ENCODE results near the gene LRP2.

Gene LRP2

DNA sequence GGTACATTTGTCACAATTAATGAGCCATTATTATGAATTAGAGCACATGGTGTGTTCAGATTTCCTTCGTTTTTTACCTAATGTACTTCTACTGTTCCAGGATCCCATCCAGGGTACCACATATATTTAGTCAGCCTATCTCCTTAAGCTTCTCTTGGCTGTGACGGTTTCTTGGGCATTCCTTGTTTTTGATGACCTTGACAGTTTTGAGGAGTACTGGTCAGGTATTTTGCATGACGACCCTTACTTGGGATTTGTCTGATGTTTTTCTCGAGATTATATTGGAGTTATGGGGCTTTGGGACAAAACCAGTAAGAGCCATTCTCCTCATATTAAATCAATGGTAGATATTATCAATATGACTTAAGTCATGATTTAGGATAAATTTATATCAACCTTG, 10.2 kb upstream of the LRP2 start:
- Histone ChIP-seq H3K27ac (ENCODE audit: low read length) (no peak overlapping the region), H3K9me3 (ENCODE audit: control insufficient read depth, insufficient read depth, low read length) (no peaks in the 10 kb centered on the region), H3K4me1 (ENCODE audit: control insufficient read depth, insufficient read depth, low read length) (no peaks in the 10 kb centered on the region), H3K27me3 (ENCODE audit: control insufficient read depth, insufficient read depth, low read length) (no peaks in the 10 kb centered on the region), H3K4me3 (ENCODE audit: low read length) (no peak overlapping the region), H3K36me3 (ENCODE audit: control insufficient read depth, insufficient read depth, low read length) (no peaks in the 10 kb centered on the region)
- DNase-seq (ENCODE audit: low read depth, low spot score) = no peak
- WGBS (ENCODE audit: insufficient coverage, insufficient read length) = no CpG with 5 or more reads among the region's 4 CpGs

DNA sequence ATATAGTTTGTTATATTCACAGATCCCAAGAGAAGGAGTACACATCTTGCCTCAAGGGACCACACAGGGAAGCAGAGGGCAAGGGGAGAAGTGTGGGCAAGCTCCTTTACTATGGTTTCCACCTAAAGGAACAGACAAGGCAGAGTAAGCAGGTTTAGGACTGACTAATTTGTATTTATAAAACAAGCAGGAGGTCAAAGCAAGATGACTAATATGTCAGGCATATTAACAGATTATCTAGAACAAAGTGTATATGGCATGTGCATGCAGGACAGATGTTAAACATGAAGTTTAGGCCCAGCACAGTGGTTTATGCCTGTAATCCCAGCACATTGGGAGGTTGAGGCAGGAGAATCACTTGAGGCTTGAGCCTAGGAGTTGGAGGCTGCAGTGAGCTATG, 3.7 kb upstream of the LRP2 start:
- Histone ChIP-seq H3K4me3 (ENCODE audit: low read length) (no peak overlapping the region), H3K9me3 (ENCODE audit: control insufficient read depth, insufficient read depth, low read length) (no peaks in the 10 kb centered on the region), H3K4me1 (ENCODE audit: control insufficient read depth, insufficient read depth, low read length) (peaks cover 6% of the 10 kb centered on the region; the same call in 1 of the 2 replicates), H3K36me3 (ENCODE audit: control insufficient read depth, insufficient read depth, low read length) (no peaks in the 10 kb centered on the region), H3K27ac (ENCODE audit: low read length) (no peak overlapping the region), H3K27me3 (ENCODE audit: control insufficient read depth, insufficient read depth, low read length) (peaks cover 27% of the 10 kb centered on the region)
- DNase-seq (ENCODE audit: low read depth, low spot score) = no peak

DNA sequence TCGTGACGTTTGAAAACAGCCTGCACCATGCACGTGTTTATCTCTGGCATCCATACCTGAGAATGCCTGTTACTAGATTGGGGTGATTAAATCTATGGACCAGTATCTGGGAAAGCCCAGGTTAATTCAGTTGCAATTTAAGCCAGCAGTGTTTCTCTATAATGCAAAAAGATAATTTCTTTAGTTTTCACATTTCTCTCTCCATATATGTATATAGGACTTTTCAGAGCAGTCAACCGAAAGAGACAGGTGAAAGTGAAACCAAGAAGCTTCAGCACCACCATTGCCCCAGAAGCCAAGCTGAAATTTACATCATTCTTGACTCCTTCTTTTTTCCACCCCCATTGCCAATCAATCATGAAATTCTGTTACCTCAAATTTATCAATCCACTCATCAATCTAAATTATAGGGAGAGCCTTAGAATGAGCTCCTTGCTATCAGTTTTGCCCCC, 2.7 kb upstream of the LRP2 start:
- Histone ChIP-seq H3K4me1 (ENCODE audit: control insufficient read depth, insufficient read depth, low read length) (peaks cover 6% of the 10 kb centered on the region; the same call in 1 of the 2 replicates), H3K27ac (ENCODE audit: low read length) (no peak overlapping the region), H3K36me3 (ENCODE audit: control insufficient read depth, insufficient read depth, low read length) (no peaks in the 10 kb centered on the region), H3K27me3 (ENCODE audit: control insufficient read depth, insufficient read depth, low read length) (peaks cover 33% of the 10 kb centered on the region), H3K9me3 (ENCODE audit: control insufficient read depth, insufficient read depth, low read length) (no peaks in the 10 kb centered on the region), H3K4me3 (ENCODE audit: low read length) (peak overlapping the region; percentile 45; the same call in 1 of the 2 replicates)
- no peak for DNase-seq (ENCODE audit: low read depth, low spot score)
- WGBS (ENCODE audit: insufficient coverage, insufficient read length) = no CpG with 5 or more reads among the region's 4 CpGs

DNA sequence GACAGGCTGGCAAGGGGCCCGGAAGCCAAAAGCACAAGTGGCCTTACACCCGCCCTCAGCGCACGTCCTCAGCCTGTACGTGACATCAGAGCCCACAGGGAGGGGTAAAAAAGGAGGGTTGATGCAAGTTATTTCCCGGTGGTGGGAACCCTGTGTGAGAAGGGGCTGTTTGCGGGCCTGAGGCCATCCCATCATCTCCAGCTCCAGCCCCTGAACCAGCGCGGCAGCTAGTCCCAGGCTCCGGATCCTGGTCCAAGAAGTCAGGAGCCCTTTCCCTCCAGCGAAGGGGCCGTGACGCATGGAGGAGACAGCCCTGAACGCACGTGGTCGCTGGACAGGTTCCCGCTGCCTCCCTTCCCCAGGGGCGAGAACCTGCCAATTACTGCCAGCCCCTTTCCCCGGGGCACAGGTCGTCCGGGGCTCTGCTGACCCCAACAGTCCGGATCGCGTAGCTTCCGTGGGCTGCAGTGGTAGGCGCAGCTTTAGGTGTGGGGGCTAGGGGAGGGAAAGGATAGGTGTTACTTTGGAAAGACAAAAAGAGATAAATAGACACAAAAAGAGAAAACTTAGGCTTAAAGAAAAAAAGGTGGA, 1.3 kb upstream of the LRP2 start:
- no peaks in the 10 kb centered on the region for H3K9me3 ChIP-seq (ENCODE audit: control insufficient read depth, insufficient read depth, low read length)
- H3K36me3 ChIP-seq (ENCODE audit: control insufficient read depth, insufficient read depth, low read length) = no peaks in the 10 kb centered on the region
- no peak overlapping the region for H3K27ac ChIP-seq (ENCODE audit: low read length)
- H3K4me1 ChIP-seq (ENCODE audit: control insufficient read depth, insufficient read depth, low read length) = peaks cover 6% of the 10 kb centered on the region; the same call in 1 of the 2 replicates
- no peak for DNase-seq (ENCODE audit: low read depth, low spot score)
- H3K4me3 ChIP-seq (ENCODE audit: low read length) = peak overlapping the region; percentile 45; the same call in 1 of the 2 replicates
- WGBS (ENCODE audit: insufficient coverage, insufficient read length) = no CpG with 5 or more reads among the region's 26 CpGs
- peaks cover 33% of the 10 kb centered on the region for H3K27me3 ChIP-seq (ENCODE audit: control insufficient read depth, insufficient read depth, low read length)

DNA sequence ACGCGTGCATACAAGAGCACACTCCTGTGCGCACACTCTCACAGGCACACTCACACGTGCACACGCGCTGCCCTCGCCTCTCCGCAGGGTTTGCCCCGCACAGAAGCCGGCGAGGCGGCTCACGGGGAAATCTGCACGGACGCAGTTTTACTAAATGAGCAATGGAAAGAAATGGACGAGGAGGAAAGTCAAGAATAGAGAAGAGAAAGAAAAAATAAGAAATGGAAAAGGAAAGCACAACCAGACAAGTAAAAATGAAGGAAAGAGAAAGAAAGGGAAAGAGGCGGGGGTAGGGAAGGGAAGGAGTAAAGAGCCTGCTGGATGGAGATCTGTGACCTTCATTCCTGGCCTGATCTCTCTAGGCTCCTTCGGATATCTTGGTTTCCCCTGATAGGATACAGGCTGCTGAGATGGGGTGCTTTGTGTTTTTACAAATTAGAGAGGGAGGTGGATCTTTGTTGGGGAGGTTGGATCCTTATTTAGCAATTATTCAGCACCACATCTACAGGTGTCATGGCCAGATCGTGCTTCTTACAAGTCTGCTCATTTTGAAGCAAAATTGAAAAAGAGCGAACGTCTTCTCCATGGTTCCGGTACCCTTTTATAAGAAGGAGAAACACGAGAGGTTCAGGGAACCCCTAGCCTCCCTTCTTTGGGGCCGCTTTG, 693 bp upstream of the LRP2 start:
- Histone ChIP-seq H3K4me3 (ENCODE audit: low read length) (peak overlapping the region; percentile 45; the same call in 1 of the 2 replicates), H3K9me3 (ENCODE audit: control insufficient read depth, insufficient read depth, low read length) (no peaks in the 10 kb centered on the region), H3K27me3 (ENCODE audit: control insufficient read depth, insufficient read depth, low read length) (peaks cover 33% of the 10 kb centered on the region), H3K27ac (ENCODE audit: low read length) (no peak overlapping the region), H3K36me3 (ENCODE audit: control insufficient read depth, insufficient read depth, low read length) (no peaks in the 10 kb centered on the region), H3K4me1 (ENCODE audit: control insufficient read depth, insufficient read depth, low read length) (peaks cover 6% of the 10 kb centered on the region; the same call in 1 of the 2 replicates)
- no CpG with 5 or more reads among the region's 24 CpGs for WGBS (ENCODE audit: insufficient coverage, insufficient read length)
- DNase-seq (ENCODE audit: low read depth, low spot score) = no peak

DNA sequence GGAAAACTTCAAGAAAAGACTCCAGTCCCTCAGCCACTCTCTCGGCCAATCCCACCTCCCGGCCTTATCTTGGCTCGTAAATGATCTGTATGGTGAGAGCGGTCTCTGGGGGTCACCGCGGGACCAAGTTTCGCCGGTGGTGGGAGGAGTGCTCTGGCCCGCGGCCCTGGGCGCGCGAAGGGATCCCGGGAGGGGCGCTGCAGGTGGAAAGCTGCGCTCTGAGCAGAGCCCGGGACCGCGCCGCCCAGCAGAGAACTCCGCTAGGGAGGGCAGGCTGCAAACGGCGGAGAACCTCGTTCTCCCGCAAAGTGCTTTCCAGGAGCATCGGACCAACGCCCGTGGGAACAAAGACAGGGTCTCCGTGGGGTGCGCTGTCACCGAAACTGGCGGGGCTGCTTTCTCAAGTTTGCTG, 622 bp downstream of the LRP2 start:
- peaks cover 33% of the 10 kb centered on the region for H3K27me3 ChIP-seq (ENCODE audit: control insufficient read depth, insufficient read depth, low read length)
- peaks cover 6% of the 10 kb centered on the region; the same call in 1 of the 2 replicates for H3K4me1 ChIP-seq (ENCODE audit: control insufficient read depth, insufficient read depth, low read length)
- no CpG with 5 or more reads among the region's 32 CpGs for WGBS (ENCODE audit: insufficient coverage, insufficient read length)
- H3K36me3 ChIP-seq (ENCODE audit: control insufficient read depth, insufficient read depth, low read length) = no peaks in the 10 kb centered on the region
- DNase-seq (ENCODE audit: low read depth, low spot score) = peak; percentile 7
- peak overlapping the region; percentile 34; the same call in 1 of the 2 replicates for H3K4me3 ChIP-seq (ENCODE audit: low read length)
- H3K9me3 ChIP-seq (ENCODE audit: control insufficient read depth, insufficient read depth, low read length) = no peaks in the 10 kb centered on the region
- H3K27ac ChIP-seq (ENCODE audit: low read length) = no peak overlapping the region

DNA sequence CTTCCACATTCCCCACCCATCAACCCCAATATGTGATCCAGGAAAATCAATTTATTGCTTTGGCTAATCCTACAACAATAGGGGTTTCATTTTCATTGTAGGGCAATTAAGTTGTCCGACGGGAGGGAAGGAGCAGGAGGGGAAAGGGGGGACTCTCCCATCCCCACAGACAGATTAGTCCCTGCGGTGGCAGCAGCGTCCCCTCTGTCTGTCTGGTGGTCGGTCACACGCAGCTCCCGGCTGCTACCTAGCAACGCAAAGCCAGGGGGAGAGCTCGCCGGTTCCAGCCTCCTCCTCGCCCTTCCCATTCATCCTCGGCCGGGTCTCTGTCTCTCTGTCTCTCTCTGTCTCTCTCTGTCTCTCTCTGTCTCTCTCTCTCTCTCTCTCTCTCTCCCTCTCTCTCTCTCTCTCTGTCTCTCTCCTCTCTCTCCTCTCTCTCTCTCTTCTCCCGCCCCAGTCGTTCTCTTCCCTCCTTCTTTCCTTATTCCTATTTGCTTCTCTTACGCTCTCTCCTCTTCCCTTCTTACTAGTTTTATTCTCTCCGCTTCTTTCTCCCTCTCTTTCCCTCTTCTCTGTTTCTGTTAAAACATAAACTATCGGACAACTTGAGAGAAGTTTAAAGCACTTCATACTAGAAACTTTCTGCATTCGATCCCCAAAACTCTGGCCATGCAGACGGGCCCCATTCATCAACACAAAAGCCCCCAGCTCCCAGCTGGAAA, 1.2 kb downstream of the LRP2 start:
- H3K4me1 ChIP-seq (ENCODE audit: control insufficient read depth, insufficient read depth, low read length) = peaks cover 6% of the 10 kb centered on the region; the same call in 1 of the 2 replicates
- DNase-seq (ENCODE audit: low read depth, low spot score) = peak; percentile 16
- no CpG with 5 or more reads among the region's 20 CpGs for WGBS (ENCODE audit: insufficient coverage, insufficient read length)
- H3K36me3 ChIP-seq (ENCODE audit: control insufficient read depth, insufficient read depth, low read length) = no peaks in the 10 kb centered on the region
- peak overlapping the region; percentile 34; the same call in 1 of the 2 replicates for H3K4me3 ChIP-seq (ENCODE audit: low read length)
- no peaks in the 10 kb centered on the region for H3K9me3 ChIP-seq (ENCODE audit: control insufficient read depth, insufficient read depth, low read length)
- peaks cover 33% of the 10 kb centered on the region for H3K27me3 ChIP-seq (ENCODE audit: control insufficient read depth, insufficient read depth, low read length)
- no peak overlapping the region for H3K27ac ChIP-seq (ENCODE audit: low read length)

DNA sequence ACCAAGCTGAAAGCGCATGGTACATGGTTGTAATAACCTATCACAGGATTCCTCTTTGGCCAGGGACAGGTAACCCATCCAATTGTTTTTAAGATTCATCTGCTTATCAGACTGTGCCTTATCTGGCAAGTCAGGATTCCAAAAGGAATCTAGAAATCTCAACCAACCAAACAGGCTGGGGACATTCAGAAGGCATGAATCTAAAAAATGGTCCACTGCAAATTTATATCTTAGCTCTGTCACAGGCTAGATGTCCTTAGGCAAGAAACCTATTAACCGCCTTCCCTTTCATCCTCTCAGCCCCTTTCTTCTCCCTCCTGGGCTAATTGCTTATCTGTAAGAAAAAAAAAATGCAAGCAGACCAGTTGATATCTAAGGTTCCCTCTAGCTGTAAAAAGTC, 4.3 kb downstream of the LRP2 start:
- no CpG with 5 or more reads among the region's 2 CpGs for WGBS (ENCODE audit: insufficient coverage, insufficient read length)
- peaks cover 25% of the 10 kb centered on the region for H3K27me3 ChIP-seq (ENCODE audit: control insufficient read depth, insufficient read depth, low read length)
- no peak overlapping the region for H3K4me3 ChIP-seq (ENCODE audit: low read length)
- no peaks in the 10 kb centered on the region for H3K36me3 ChIP-seq (ENCODE audit: control insufficient read depth, insufficient read depth, low read length)
- 0 out of 2 replicates have a peak, but pooled peaks cover 3% of the 10 kb centered on the region for H3K4me1 ChIP-seq (ENCODE audit: control insufficient read depth, insufficient read depth, low read length)
- H3K27ac ChIP-seq (ENCODE audit: low read length) = no peak overlapping the region
- DNase-seq (ENCODE audit: low read depth, low spot score) = no peak
- H3K9me3 ChIP-seq (ENCODE audit: control insufficient read depth, insufficient read depth, low read length) = no peaks in the 10 kb centered on the region

DNA sequence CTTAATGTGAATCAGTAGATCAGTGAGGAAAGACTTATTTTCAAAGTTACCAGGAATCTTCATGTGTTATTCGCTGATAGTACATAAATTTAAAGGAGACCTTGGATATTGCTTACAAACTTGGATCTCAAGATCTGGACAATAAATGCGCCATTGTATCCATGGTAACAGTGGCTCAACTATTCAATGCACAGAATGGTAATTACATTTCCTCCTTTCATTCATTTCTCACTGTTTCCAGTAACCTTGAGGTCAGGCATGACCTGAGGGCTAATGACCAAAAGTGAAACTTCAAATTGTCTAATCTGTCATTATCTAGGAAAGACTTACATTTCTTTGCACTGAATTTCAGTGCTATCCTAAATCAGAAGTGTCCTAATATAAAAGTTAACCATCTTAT, 8.1 kb downstream of the LRP2 start:
- Histone ChIP-seq H3K27ac (ENCODE audit: low read length) (no peak overlapping the region), H3K27me3 (ENCODE audit: control insufficient read depth, insufficient read depth, low read length) (no peaks in the 10 kb centered on the region), H3K36me3 (ENCODE audit: control insufficient read depth, insufficient read depth, low read length) (no peaks in the 10 kb centered on the region), H3K4me1 (ENCODE audit: control insufficient read depth, insufficient read depth, low read length) (no peaks in the 10 kb centered on the region), H3K9me3 (ENCODE audit: control insufficient read depth, insufficient read depth, low read length) (no peaks in the 10 kb centered on the region), H3K4me3 (ENCODE audit: low read length) (no peak overlapping the region)
- no CpG with 5 or more reads among the region's 2 CpGs for WGBS (ENCODE audit: insufficient coverage, insufficient read length)
- DNase-seq (ENCODE audit: low read depth, low spot score) = no peak

DNA sequence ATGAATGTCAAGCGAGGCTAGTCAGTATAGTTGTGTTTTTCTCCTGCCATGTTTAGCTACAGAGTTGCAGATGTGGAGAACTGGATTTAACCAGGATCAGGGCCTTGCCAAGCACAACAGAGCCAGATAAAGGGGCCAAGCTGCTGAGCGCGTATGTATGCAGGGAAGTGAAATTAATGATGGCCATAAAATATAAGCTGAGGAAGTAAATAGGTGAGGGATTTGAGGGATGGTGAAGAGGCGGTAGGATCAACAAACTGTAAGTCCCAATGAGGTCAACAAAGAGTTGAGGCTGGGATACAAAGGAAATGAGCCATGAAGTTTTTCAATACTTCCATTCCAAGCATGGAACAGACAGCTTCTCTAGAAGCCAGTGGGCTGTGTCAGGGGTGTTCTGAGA, 10.6 kb downstream of the LRP2 start:
- H3K27ac ChIP-seq (ENCODE audit: low read length) = no peak overlapping the region
- no peak for DNase-seq (ENCODE audit: low read depth, low spot score)
- no peaks in the 10 kb centered on the region for H3K27me3 ChIP-seq (ENCODE audit: control insufficient read depth, insufficient read depth, low read length)
- no peaks in the 10 kb centered on the region for H3K4me1 ChIP-seq (ENCODE audit: control insufficient read depth, insufficient read depth, low read length)
- WGBS (ENCODE audit: insufficient coverage, insufficient read length) = 100% methylated on average over 1 of the region's 4 CpGs
- H3K9me3 ChIP-seq (ENCODE audit: control insufficient read depth, insufficient read depth, low read length) = no peaks in the 10 kb centered on the region
- H3K4me3 ChIP-seq (ENCODE audit: low read length) = no peak overlapping the region
- no peaks in the 10 kb centered on the region for H3K36me3 ChIP-seq (ENCODE audit: control insufficient read depth, insufficient read depth, low read length)
